Stimulated activated CD8-positive, alpha-beta memory T cell treated with anti-CD3 and anti-CD28 coated beads, Interleukin-7, amount 100 ng/mL, for 4 hours (primary cell): ENCODE results near the gene TAGLN2.

ENCODE experiments used
- DNase-seq, 2 donors: peaks; one replicate each; pipeline ENCODE4 v3.0.0-alpha.2; 2020; ENCODE audit warnings: low read depth in 2 of 2

The TAGLN2 gene

GRCh38 chr1:159949981-159950381, 24.7 kb upstream of the TAGLN2 start:
- no peak for DNase-seq

GRCh38 chr1:159949123-159949522, 23.8 kb upstream of the TAGLN2 start:
- DNase-seq: no peak

GRCh38 chr1:159947942-159948341, 22.6 kb upstream of the TAGLN2 start:
- DNase-seq: no peak

GRCh38 chr1:159946242-159947187, 21.2 kb upstream of the TAGLN2 start:
- no peak for DNase-seq

GRCh38 chr1:159945483-159946241, 20.4 kb upstream of the TAGLN2 start, which contains the start of gene IGSF9:
Gene IGSF9, minus strand, starts transcription at chr1:159945613. Its CDS starts 2,159 bp downstream, at chr1:159943454.
- DNase-seq: peak; percentile 69 to 84

- no peak for DNase-seq
These were observed 19.5 kb upstream of the TAGLN2 start for GRCh38 chr1:159944623-159945455.

- DNase-seq: no peak
These were observed 18.8 kb upstream of the TAGLN2 start for GRCh38 chr1:159943908-159944622.

GRCh38 chr1:159943278-159943640, 18.0 kb upstream of the TAGLN2 start:
- no peak for DNase-seq

- DNase-seq: no peak
These were observed 17.4 kb upstream of the TAGLN2 start for GRCh38 chr1:159942632-159943277.

- no peak for DNase-seq
These were observed 16.6 kb upstream of the TAGLN2 start for GRCh38 chr1:159941591-159942560.

GRCh38 chr1:159941141-159941540, 15.8 kb upstream of the TAGLN2 start:
- DNase-seq: no peak

GRCh38 chr1:159940006-159940620, 14.8 kb upstream of the TAGLN2 start:
- no peak for DNase-seq

- no peak for DNase-seq
These were observed 14.3 kb upstream of the TAGLN2 start for GRCh38 chr1:159939678-159940002.

GRCh38 chr1:159938905-159939677, 13.8 kb upstream of the TAGLN2 start:
- DNase-seq: no peak

- DNase-seq: no peak
These were observed 13.0 kb upstream of the TAGLN2 start for GRCh38 chr1:159938211-159938852.

GRCh38 chr1:159937054-159937750, 11.9 kb upstream of the TAGLN2 start:
- no peak for DNase-seq

- DNase-seq: peak; percentile 60 to 61
These were observed 11.1 kb upstream of the TAGLN2 start for GRCh38 chr1:159936273-159936904.
